Spleen (tissue), 7 donors: Measurements from ENCODE around the gene CCDC73.
"Not testable (repeated sequence)": the region's sequence is repeated elsewhere in the genome, so short reads cannot be mapped to it uniquely, and the experiment has no call there.

Experiments used
- POLR2AphosphoS5 ChIP-seq, 3 donors: sonication (generic); formaldehyde crosslinking; IDR thresholded peaks; one replicate each; pipeline ENCODE4 v1.5.1; 2017; ENCODE audit warnings: antibody characterized with exemption in 3 of 3
- TF ChIP-seq, protein P1 (sequence below), 11 experiments: fragments of 200-600 bp in 7 of 11; fragments of 450-650 bp in 4 of 11; sonication (generic) in 4 of 11; IDR thresholded peaks in 8 of 11; conservative IDR thresholded peaks in 3 of 11; 1 replicate in 7 of 11; 2 replicates in 4 of 11; pipeline versions ENCODE4 v1.4.0 to v1.8.0; 2016 to 2021; ENCODE audit warnings: antibody characterized with exemption in 11 of 11, inconsistent platforms in 4 of 11, mild to moderate bottlenecking in 1 of 11
- donor health status: DM: no; HTN: no; CAD: no; lungs with moderate emphysema.
- donor health status: DM: no; HTN: no; CAD: no.
- donor health status: DM: no; HTN: no; CAD: no.

DNA sequence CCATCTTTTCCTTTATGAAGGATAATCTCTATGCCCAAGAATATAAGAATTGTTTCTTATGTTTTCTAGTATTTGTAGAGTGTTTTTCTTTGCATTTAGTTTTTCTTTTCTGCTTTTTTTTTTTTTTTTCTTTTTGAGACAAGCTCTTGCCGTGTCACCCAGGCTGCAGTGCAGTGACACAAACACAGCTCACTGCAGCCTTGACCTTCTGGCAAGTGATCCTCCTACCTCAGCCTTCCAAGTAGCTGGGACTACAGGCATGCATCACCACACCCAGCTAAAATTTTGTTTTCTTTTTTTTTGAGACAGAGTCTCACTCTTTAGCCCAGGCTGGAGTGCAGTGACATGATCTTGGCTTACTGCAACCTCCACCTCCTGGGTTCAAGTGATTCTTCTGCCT is 41.3 kb downstream of the CCDC73 start:
- not testable (repeated sequence) for TF ChIP-seq POLR2AphosphoS5 (IDR thresholded peaks at IDR 0.05)
- TF ChIP-seq, protein P1, sequence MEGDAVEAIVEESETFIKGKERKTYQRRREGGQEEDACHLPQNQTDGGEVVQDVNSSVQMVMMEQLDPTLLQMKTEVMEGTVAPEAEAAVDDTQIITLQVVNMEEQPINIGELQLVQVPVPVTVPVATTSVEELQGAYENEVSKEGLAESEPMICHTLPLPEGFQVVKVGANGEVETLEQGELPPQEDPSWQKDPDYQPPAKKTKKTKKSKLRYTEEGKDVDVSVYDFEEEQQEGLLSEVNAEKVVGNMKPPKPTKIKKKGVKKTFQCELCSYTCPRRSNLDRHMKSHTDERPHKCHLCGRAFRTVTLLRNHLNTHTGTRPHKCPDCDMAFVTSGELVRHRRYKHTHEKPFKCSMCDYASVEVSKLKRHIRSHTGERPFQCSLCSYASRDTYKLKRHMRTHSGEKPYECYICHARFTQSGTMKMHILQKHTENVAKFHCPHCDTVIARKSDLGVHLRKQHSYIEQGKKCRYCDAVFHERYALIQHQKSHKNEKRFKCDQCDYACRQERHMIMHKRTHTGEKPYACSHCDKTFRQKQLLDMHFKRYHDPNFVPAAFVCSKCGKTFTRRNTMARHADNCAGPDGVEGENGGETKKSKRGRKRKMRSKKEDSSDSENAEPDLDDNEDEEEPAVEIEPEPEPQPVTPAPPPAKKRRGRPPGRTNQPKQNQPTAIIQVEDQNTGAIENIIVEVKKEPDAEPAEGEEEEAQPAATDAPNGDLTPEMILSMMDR (IDR thresholded peaks at IDR 0.05 in 8 of 11, conservative IDR thresholded peaks at IDR 0.05 in 3 of 11): not testable (repeated sequence)
